Skeletal muscle tissue (tissue), 4 donors: Measurements from ENCODE around the gene HIVEP1. TPM values are rescaled to one million over a fixed set of nuclear protein-coding genes. Genes with fewer than 3 reads are reported as not detected.

Experiments
- H3K27ac ChIP-seq: one replicate; pipeline ENCODE4 v1.7.0; 2013; ENCODE audit warnings: mild to moderate bottlenecking, low read depth, low read length, inconsistent platforms
- H3K27me3 ChIP-seq, 3 donors: one replicate each; pipeline ENCODE4 v1.7.0; 2013; ENCODE audit warnings: low read length in 3 of 3; ENCODE audit not compliant: control insufficient read depth in 3 of 3, insufficient read depth in 3 of 3
- H3K36me3 ChIP-seq, 3 donors: one replicate each; pipeline ENCODE4 v1.7.0; 2013; ENCODE audit warnings: low read length in 3 of 3; ENCODE audit not compliant: control insufficient read depth in 3 of 3, insufficient read depth in 3 of 3
- H3K4me1 ChIP-seq, 3 donors: one replicate each; pipeline ENCODE4 v1.7.0; 2013; ENCODE audit warnings: low read length in 3 of 3, mild to moderate bottlenecking in 3 of 3; ENCODE audit not compliant: control insufficient read depth in 3 of 3, insufficient read depth in 3 of 3
- H3K4me3 ChIP-seq, 3 donors: one replicate each; pipeline ENCODE4 v1.7.0; 2013; ENCODE audit warnings: low read length in 3 of 3
- H3K9ac ChIP-seq, 3 donors: one replicate each; pipeline ENCODE4 v1.7.0; 2013; ENCODE audit warnings: low read length in 3 of 3, mild to moderate bottlenecking in 3 of 3, moderate library complexity in 2 of 3, low read depth in 1 of 3
- H3K9me3 ChIP-seq, 3 donors: one replicate each; pipeline ENCODE4 v1.7.0; 2013; ENCODE audit warnings: low read length in 3 of 3; ENCODE audit not compliant: control insufficient read depth in 3 of 3
- total RNA-seq: library from RNA; depleted of rRNA; stranded (reverse); fragments of >200 nt; gene quantifications from one replicate; pipeline ENCODE4 v1.2.3, GENCODE V29; 2014
- donor health status: Osteomylitis.

The HIVEP1 gene
- total RNA-seq, 1 donor from 2014 or later = 19.8 TPM

GRCh38 chr6:12039540-12040459 is 27.7 kb downstream of the HIVEP1 start:
- Histone ChIP-seq H3K9me3 (no peaks in the 10 kb centered on the region), H3K9ac (no peak overlapping the region), H3K4me1 (peaks cover 0 to 6% (median 3%) of the 10 kb centered on the region in 3 donors), H3K27me3 (no peaks in the 10 kb centered on the region), H3K36me3 (no peaks in the 10 kb centered on the region), H3K4me3 (no peak overlapping the region), H3K27ac (no peak overlapping the region)

GRCh38 chr6:12047304-12047703 is 35.2 kb downstream of the HIVEP1 start:
- no peaks in the 10 kb centered on the region for H3K27me3 ChIP-seq
- no peaks in the 10 kb centered on the region for H3K36me3 ChIP-seq
- H3K9ac ChIP-seq = no peak overlapping the region
- H3K4me3 ChIP-seq = no peak overlapping the region
- H3K4me1 ChIP-seq = peaks cover 0 to 7% (median 3%) of the 10 kb centered on the region in 3 donors
- no peak overlapping the region for H3K27ac ChIP-seq
- H3K9me3 ChIP-seq = no peaks in the 10 kb centered on the region

GRCh38 chr6:12047792-12048432 is 35.8 kb downstream of the HIVEP1 start:
- Histone ChIP-seq H3K4me1 (peaks cover 0 to 7% (median 3%) of the 10 kb centered on the region in 3 donors), H3K27ac (no peak overlapping the region), H3K9ac (no peak overlapping the region), H3K9me3 (no peaks in the 10 kb centered on the region), H3K36me3 (no peaks in the 10 kb centered on the region), H3K27me3 (no peaks in the 10 kb centered on the region), H3K4me3 (no peak overlapping the region)

GRCh38 chr6:12048609-12049008 is 36.5 kb downstream of the HIVEP1 start:
- no peak overlapping the region for H3K9ac ChIP-seq
- H3K36me3 ChIP-seq = no peaks in the 10 kb centered on the region
- H3K27me3 ChIP-seq = no peaks in the 10 kb centered on the region
- H3K27ac ChIP-seq = no peak overlapping the region
- H3K9me3 ChIP-seq = no peaks in the 10 kb centered on the region
- H3K4me3 ChIP-seq = no peak overlapping the region
- peaks cover 0 to 7% (median 3%) of the 10 kb centered on the region in 3 donors for H3K4me1 ChIP-seq

GRCh38 chr6:12049165-12049564 is 37.1 kb downstream of the HIVEP1 start:
- Histone ChIP-seq H3K4me3 (no peak overlapping the region), H3K9ac (no peak overlapping the region), H3K27me3 (no peaks in the 10 kb centered on the region), H3K36me3 (no peaks in the 10 kb centered on the region), H3K4me1 (peaks cover 0 to 7% (median 3%) of the 10 kb centered on the region in 3 donors), H3K9me3 (no peaks in the 10 kb centered on the region), H3K27ac (no peak overlapping the region)

GRCh38 chr6:12051861-12052368 is 39.8 kb downstream of the HIVEP1 start:
- no peaks in the 10 kb centered on the region for H3K9me3 ChIP-seq
- H3K4me1 ChIP-seq = no peaks in the 10 kb centered on the region
- no peak overlapping the region for H3K27ac ChIP-seq
- no peaks in the 10 kb centered on the region for H3K27me3 ChIP-seq
- no peak overlapping the region for H3K4me3 ChIP-seq
- H3K36me3 ChIP-seq = no peaks in the 10 kb centered on the region
- H3K9ac ChIP-seq = no peak overlapping the region

GRCh38 chr6:12058172-12058961 is 46.3 kb downstream of the HIVEP1 start:
- Histone ChIP-seq H3K9ac (no peak overlapping the region), H3K4me1 (peaks cover 8 to 10% (median 10%) of the 10 kb centered on the region in 3 donors), H3K27me3 (no peaks in the 10 kb centered on the region), H3K9me3 (no peaks in the 10 kb centered on the region), H3K36me3 (no peaks in the 10 kb centered on the region), H3K27ac (no peak overlapping the region), H3K4me3 (no peak overlapping the region)

GRCh38 chr6:12060780-12061609 is 48.9 kb downstream of the HIVEP1 start:
- H3K27ac ChIP-seq = no peak overlapping the region
- H3K9ac ChIP-seq = no peak overlapping the region
- no peaks in the 10 kb centered on the region for H3K27me3 ChIP-seq
- no peaks in the 10 kb centered on the region for H3K36me3 ChIP-seq
- H3K4me3 ChIP-seq = no peak overlapping the region
- peaks cover 12 to 16% (median 15%) of the 10 kb centered on the region in 3 donors for H3K4me1 ChIP-seq
- H3K9me3 ChIP-seq = no peaks in the 10 kb centered on the region

- Histone ChIP-seq H3K36me3 (no peaks in the 10 kb centered on the region), H3K27ac (no peak overlapping the region), H3K9me3 (no peaks in the 10 kb centered on the region), H3K4me3 (no peak overlapping the region), H3K4me1 (peaks cover 12 to 16% (median 15%) of the 10 kb centered on the region in 3 donors), H3K27me3 (no peaks in the 10 kb centered on the region), H3K9ac (no peak overlapping the region)
These were observed 50.5 kb downstream of the HIVEP1 start for GRCh38 chr6:12062605-12063004.
